ELR (cell line): ENCODE results near the gene RAB41.
"Not testable (repeated sequence)": the region's sequence is repeated elsewhere in the genome, so short reads cannot be mapped to it uniquely, and the experiment has no call there.

Experiments used
- DNase-seq: peaks from one replicate; pipeline ENCODE4 v3.0.0-alpha.2; 2015; ENCODE audit warnings: low read depth

RAB41 gene

DNA sequence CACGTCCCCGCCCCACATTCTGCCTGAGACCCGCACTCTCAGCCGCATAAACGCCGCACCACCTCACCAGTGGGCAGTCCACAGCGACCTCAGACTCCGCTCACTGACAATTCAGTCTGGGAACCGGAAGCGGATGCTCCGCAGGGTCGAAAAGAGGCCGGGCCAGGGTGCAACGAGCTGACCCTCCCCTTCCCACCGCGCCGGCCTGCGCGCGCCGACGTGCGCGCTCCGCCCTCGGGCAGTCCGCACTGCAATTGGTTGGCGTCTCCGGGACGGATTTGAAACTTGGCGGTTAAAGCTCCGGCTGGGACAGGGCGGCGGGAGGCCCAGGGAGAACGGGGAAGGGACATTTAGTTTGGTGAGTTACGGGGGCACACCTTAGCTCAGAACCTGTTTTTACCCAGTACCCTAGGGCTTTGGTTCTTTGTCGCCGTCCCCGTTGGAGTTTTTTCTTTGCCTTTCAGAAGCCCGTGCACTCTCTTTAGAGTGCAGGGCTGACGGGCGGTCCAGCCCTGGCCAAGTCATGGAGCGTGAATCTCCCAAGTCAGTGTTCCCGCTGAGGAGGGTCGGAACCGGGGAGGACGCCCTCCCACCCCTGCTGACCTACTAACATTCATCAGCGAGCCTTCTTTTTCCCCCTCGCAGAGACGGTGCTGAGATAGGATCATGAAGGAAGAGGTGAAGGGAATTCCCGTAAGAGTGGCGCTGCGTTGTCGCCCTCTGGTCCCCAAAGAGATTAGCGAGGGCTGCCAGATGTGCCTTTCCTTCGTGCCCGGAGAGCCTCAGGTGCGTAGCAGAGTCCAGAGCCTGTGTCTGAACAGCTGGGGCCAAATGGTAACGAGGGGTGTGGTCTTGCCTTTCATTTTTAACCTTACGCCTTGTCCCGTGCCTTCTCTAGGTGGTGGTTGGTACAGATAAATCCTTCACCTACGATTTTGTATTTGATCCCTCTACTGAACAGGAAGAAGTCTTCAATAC lies 8.1 kb downstream of the RAB41 start, which contains the start of the genes KIF4A and PDZD11:
TSS of gene KIF4A (plus strand) at position 312 of the 978 bp plus-strand sequence. CDS start at position 667, 355 bp downstream.
TSS of gene PDZD11 (minus strand) at position 135 of the 978 bp plus-strand sequence. CDS start 586 bp downstream, outside the sequence.
- DNase-seq = peak; percentile 86

GRCh38 chrX:70292788-70293187 lies 10.8 kb downstream of the RAB41 start:
- peak; percentile 2 for DNase-seq

DNA sequence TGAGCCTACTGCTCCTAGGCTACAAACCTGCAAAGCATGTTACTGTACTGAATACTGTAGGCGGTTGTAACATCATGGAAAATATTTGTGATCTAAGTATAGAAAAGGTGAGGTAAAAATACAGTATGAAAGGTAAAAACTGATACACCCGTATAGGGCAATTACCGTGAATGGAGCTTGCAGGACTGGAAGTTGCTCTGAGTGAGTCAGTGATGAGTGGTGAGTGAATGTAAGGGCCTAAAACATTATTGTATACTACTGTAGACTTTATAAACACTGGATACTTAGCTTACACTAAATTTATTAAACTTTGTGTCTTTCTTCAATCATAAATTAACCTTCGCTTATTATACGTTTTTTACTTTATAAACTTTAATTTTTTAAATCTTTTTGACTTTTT lies 11.6 kb downstream of the RAB41 start:
- peak; percentile 59 for DNase-seq

DNA sequence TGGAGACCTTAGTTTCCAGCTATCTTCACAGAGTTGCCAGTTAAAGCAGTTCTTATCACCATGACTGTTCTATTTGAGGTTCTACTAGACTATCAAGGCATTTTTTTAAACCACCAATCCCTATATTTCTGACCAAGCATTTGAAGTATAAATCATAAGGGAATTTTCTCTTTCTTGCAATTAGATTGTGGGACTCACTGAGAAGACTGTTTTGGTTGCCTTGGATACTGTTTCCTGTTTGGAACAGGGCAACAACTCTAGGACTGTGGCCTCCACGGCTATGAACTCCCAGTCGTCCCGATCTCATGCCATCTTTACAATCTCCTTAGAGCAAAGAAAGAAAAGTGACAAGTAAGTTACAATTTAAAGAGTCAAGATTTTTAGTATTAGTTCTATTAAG lies 19.7 kb downstream of the RAB41 start:
- no peak for DNase-seq

DNA sequence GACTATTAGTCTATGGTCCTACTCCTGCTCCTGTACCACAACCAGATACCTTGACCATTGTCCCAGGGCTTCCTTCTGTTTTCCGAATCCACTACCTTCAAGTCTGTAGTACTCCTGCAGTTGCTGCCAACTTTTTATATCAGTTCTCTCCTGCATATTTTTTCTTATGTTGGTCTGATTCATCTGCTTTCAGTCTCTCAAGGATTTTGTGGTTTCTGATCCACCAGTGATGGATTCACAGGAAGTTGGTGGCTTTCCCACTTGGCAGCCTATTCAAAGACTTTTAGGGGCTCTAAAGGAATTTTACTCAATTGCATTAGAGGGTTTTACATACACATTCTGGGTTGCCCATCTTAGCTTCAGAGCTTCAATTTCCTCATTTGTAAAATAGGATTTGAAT lies 31.5 kb downstream of the RAB41 start:
- DNase-seq = peak; percentile 61

DNA sequence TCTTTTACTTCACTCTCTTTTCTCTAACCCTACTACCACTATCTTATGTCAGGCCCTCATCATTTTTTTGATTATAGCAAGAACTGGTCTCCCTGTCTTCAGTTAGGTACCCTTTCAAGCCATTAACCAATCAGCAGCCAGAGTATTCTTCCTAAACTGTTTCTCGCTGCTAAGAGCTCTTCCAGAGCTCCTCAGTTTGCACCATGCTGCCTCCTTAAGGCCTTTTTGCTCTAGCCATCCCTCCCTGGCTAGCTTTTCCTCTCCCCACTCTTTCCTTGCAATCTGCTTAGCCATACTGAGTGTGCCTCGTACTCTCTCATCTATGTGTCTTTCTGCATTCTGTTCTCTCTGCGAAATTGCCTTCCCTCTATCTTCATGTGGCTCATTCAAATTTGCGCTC lies 40.8 kb downstream of the RAB41 start:
- no peak for DNase-seq

GRCh38 chrX:70323628-70324027 lies 41.7 kb downstream of the RAB41 start:
- DNase-seq = not testable (repeated sequence)

GRCh38 chrX:70324326-70324725 lies 42.4 kb downstream of the RAB41 start:
- peak; percentile 3 for DNase-seq

DNA sequence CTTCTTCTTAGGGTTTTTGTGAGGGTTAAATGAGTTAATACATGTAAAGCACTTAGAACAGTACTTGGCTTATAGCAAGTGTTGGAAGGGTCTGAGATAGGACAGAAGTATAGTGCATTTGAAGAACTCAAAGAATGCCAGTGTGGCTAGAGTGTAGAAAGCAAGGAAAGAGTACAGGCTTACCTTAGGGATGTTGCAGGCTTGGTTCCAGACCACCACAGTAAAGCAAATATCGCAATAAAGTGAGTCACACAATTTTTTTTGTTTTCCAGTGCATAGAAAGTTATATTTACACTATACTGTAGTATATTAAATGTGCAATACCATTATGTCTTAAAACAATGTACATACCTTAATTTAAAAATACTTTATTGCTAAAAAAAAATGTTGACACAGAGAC lies 49.2 kb downstream of the RAB41 start:
- DNase-seq = no peak

DNA sequence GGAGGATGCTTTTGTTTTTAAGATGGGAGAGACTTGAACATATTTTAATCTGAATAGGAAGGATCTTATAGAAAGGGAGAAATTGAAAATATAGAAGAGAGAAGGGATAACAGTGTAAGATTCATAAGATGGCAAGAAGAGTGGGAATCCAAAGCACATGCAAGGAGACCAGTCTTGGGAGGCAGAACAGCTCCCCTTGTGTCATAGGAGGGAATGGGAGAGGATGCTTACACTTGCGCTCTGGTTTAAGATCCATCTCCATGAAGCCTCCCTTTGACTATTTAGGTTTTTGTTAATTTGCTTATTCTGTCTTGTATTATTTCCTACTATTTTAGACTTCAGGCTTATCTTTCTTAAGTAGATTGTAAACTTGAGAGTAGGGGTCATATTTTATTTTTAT lies 50.6 kb downstream of the RAB41 start:
- DNase-seq = peak; percentile 2
